Measurements from ENCODE around the gene DDX54. TPM values are rescaled to one million over a fixed set of nuclear protein-coding genes. Genes with fewer than 3 reads are reported as not detected.
"Not testable (repeated sequence)": the region's sequence is repeated elsewhere in the genome, so short reads cannot be mapped to it uniquely, and the experiment has no call there.

The DDX54 gene
- total RNA-seq, 1 experiment from 2014 or later = 69.1 TPM

DNA sequence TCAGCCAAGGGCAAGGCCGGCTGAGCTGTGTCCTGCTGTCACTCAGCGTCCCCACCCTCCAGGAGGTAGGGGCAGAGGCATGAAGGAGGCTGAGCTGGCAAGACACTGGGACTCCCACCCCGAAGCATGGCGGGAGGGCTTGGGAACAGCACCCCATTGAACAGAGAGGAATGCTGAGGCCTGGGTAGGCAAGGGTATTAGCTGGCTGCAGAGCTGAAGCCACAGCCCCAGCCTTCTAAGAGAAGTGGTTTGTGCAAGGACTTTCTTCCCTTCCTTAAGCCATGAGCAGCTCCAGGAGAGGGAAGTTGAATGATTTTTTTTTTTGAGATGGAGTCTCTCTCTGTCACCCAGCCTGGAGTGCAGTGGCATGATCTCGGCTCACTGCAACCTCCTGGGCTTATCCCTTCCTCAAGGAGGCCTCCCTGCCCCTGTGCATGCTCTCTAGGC is 42.4 kb downstream of the DDX54 start:
- DNase-seq (ENCODE audit: low spot score) = no peak

DNA sequence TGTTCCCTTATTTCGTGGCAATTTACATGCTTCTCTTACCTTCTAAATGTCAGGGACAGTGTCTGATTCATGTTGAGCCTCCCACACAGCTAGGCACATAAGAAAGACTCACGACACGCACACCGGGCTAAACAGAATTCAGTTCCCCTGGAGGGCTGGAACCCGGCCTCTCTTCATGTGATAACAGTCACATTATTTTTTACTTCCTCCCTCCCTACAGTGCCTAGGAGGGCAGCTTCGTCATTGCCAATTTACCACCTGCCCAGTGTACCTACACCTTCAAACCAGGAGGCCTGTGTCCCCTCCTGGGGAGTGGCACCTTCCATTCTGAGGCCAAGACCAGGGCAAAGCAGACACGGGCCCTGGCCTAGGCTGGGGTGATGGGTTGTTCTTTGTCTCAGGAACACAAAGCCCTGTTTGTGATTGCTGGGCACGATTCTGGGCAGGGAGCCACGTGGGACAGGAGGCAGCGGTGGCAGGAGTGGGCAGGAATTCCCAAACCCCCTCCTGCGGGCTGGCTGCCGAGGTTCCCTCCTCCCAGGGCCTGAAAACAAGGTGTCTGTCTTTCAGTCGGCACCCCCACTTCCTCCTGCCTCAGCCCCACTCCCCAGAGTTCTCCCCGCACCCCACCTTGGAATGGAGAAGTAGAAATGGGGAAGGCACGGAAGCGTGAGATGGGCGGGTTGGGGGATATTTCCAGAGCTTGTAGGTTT is 42.9 kb downstream of the DDX54 start:
- no peak for DNase-seq (ENCODE audit: low spot score)

DNA sequence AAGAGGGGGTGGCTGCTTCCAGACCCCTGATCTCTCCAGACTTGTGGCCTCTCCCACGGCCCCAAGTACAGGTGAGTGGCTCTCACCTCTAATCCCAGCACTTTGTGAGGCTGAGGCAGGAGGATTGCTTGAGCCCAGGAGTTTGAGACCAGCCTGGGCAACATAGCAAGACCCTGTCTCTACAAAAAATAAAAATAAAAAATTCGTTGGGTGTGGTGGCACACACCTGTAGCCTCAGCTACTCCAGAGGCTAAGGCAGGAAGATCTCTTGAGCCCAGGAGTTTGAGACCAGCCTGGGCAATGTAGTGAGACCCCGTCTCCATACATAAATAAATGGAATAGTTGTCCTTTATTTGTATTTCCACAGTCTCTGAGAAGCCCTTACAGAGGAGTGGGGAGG is 43.6 kb downstream of the DDX54 start:
- not testable (repeated sequence) for DNase-seq (ENCODE audit: low spot score)

DNA sequence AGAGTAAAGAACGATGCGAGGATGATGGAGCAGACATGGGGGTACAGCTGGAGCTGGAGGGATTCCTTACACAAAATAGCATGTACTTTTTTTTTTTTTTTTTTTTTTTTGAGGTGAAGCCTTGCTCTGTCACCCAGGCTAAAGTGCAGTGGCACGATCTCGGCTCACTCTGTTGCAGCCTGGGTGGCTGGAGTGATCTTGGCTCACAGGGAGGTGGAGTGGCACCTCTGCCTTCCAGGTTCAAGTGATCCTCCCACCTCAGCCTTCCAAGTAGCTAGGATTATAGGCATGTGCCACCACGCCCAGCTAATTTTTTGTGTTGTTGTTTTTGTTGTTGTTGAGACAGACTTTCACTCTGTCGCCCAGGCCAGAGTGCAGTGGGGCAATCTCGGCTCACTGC is 44.6 kb downstream of the DDX54 start:
- DNase-seq (ENCODE audit: low spot score) = no peak

DNA sequence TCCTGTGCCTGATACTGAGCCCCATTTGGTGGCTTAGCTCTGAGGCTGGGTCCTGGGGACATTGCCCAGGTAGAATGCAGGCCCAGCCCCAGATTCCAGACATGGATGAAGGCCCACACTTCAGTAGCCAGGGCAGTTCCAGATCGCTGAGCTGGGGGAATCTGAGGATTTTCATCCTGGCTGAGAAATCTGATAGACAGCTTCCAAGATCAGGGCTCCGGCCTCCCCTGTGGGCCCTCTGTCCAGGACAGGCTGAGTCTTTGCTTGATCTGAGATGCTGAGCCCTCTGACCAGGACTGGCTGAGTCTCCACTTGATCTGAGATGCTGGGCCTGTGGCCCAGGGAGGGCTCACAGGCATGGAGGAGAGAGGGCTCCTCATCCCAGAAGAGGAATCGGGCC is 46.5 kb downstream of the DDX54 start:
- DNase-seq (ENCODE audit: low spot score) = no peak

DNA sequence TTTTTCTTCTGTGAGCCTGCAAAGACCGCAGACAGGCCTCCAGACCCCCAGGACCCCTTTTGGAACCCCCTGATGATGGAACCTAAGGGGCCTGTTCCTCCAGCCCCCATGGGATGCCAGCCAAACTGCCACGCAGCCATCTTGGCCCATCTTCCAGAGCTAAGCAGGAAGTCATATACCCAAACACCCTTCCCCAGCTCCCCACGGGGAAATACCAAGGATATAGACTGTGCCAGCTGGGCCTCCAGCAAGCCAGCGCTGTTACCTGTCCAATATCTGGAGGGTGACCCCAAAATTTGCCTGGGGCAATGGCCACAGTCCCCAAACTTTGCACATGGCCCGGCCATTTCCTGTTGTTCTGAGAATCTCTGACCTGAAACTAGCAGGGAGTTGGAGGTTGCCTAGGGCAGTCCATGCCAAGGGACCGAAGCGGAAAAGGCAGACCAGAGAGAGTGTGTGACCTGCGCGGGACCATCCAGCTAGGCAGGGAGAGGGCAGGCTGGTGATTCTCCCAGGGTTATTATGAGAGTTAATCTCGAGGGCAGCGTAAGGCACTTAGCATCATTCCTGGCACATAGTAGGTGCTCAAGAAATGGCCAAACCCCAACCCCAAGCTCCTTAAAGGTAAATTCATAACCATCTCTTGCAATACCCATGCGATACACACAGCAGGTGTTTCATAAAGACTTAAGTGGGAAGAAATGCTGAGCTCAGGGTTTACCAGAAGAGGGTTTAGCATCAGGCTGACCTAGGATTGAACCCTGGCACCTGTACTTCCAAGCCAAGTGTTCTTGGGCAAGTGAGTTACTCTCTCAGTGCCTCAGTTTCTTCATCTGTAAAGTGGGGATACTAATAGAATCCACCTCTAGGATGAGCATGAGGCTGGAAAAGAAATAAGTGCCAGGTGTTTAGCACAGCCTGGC is 47.2 kb downstream of the DDX54 start:
- DNase-seq (ENCODE audit: low spot score) = no peak

DNA sequence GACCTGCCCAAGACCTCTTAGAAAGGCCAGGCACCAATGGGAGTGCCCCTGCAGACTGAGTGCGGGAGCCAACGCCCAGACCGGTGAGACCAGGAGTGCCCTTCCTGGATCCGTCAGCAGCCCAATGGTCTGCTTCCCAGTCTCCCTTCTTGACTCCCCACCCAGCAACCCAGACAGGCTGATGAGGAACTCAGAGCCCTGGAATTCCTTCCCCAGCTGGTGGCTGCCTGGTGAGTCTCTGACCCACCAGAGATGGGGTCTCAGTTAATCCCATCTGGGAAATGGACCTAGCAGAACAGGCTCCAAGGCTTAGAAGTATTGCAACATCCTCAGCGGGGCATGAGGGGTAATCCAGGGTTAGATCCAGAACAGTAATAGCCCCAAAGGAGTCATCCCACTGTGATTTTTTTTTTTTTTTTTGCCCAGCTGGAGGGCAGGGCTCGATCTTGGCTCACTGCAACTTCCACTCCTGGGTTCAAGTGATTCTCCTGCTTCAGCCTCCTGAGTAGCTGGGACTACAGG is 48.2 kb downstream of the DDX54 start:
- no peak for DNase-seq (ENCODE audit: low spot score)

DNA sequence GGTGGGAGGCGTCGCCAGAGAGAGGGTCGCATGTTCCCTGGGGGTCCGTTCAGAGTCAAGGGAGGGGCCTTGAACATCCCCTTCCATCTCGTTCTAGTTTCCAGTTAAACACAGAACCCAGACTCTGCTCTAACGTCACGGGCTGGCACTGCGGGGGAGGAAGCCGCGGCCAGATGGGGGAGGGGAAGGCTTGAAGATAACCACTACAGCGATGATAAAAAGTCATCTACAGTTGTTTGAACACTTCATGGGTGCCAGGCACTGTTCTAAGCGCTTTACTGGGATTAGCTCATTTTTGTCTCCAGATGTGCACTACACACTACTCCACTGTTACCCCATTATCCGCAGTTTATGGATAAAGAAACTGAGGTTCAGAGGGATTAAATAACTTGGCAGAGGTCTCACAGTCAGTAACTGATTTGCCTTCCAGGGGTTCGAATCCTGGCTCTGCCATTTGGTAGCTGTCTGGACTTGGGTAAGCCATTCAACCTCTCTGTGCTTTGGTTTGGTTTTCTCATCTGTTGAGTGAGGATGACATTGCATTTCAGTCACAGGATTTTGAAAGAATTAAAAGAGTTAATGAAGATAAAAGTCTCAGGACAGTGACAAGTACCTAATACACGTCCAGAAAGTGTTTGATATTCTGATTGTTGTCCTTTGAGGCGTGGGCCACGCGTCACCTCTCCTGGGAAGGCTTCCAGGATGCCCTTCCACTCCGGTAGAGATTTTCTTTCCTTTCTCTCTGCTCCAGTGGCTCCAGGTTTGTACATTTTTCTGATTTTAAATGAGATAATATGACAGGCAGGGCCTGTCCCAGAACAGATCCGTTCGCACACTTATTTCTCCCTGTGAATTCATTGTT is 48.9 kb downstream of the DDX54 start:
- DNase-seq (ENCODE audit: low spot score) = no peak

DNA sequence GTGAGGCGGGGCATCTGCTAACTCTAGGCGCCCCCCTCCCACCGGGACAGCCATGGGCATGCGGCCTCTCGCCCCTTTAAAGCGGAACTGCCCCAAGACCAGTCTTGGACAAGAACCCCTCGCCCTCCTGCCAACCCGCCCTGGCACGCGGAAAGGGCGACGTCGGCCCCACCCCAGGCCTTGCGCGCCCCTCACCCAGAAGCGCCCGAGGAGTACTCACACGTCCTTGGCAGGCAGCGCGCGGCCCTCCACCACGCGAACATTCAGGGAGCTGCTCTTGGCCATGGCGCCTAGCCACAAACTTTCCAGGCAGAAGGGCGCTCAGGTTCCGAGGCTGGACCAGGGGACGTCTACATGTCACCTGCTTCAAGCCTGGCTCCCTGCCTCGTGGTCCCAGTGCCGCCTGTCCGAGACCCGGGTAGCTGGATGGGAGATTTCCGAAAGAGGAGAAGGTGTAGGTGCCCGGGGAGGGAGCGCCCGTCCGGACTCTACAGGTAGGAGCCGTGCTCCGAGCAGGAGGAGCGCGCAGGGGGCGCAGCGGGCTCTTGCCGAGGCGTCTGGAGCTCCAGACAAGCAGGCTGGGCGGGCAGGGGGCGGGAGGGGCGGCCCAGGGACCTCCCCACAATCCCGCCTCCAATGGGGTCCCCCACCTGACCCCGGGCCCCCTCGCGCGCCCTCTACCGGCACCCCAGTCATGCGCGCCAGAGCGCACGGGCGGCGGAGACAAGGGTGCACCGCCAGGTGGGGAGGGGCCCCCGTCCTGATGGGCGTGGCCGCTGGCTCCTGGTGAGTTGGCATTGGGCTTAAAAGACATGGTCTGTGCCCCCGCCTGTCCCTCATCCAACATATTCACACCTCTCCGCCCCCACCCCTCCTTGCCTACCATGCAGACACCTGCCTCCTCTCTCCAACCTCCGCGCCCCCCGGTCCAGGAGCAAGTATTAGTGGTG is 49.8 kb downstream of the DDX54 start, which contains the start of gene RASAL1:
Gene RASAL1, minus strand, starts transcription at position 584 of the 950 bp plus-strand sequence. Its CDS starts 299 bp downstream, at position 285.
- no peak for DNase-seq (ENCODE audit: low spot score)

DNA sequence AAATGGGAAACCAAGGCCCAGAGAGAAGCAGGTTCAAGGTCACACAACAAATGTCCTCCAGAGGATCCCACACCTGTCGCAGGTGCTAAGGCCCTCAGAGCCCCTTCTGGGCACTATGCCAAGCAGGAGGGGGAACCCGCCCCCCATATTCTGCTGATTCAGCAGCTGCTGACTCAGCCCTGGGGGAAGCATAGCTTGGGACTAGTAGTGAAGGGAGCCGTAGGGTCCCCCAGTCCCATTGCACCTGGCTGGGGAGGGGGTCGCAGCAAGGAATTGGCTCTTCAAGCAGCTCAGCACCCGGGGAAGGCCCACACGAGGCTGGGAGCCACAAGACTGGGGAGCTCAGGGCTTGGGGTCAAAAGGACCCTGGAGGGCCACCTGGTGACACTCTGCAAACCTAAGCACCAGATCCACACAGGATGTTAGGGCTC is 50.7 kb downstream of the DDX54 start:
- no peak for DNase-seq (ENCODE audit: low spot score)

DNA sequence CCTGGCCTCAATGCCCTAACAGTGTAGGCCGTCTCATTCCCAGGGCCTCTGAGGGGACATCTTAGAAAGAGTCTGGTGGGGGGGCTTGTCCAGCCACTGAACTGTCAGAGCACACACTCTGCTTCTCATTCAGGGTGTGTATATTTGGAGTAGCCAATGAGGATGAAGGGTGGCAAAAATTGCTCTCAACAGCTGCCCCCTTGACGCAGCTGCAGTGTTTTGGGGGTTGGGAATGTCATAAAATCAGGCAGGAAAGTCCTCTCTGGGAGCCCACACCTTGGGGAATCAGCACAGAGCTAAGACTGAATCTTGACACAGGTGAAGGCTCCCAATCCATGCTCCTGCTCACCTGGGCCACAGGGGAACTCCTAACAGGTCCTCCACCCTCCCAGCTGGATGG is 51.2 kb downstream of the DDX54 start:
- DNase-seq (ENCODE audit: low spot score) = no peak

DNA sequence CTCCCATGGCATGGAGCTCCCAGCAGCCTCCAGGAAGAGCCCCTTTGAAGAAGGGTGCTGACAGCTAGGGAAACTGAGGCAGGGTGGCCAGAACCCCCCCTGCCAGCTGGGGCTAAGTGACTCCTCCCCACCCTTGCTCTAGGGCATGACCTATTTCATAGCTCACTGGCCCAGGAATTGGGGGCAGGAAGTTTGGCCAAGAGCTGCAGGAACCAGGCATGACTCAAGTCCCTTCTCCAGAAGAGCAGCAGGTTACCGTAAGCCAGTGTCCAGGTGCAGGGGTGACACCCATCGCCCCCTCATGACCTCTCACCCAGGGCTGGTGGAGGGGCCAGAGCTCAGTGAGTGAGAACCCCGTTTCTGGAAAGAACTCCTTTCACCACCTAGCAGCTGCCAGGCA is 51.6 kb downstream of the DDX54 start:
- DNase-seq (ENCODE audit: low spot score) = no peak

DNA sequence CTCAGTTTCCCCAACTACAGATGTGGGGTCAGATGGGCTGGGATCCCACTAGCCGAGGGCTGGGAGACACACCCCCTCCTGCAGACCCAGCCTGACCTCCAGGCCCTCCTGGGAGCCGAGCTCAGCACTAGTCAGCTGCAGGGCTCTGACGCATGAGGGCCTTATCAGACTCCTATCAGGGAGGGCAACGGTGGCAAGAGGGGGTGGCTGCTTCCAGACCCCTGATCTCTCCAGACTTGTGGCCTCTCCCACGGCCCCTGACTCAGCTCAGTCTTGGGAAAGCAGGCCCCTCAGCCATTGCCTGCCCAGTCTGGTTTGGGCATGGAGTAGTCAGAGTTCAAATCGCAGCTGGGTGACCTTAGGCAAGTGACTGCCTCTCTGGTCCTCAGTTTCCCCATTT is 52.2 kb downstream of the DDX54 start:
- DNase-seq (ENCODE audit: low spot score) = no peak

DNA sequence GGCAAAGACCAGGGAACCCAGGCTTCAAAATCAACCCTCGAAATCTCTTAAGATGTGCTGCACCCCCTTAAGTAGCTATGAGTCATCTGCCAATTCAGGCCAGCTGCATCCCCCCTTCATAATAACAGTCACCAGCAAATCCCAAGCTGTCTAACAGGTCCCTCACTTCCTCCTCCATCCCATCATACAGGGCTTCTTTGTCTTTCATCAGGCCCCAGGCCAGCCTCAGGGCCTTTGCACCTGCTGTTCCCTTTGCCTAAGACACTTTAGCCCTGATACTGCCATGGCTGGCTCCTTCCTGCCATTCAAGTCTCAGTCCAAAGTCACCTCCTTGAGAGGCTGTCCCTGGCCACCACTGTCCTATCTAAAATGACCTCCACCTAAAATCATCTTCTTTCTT is 53.7 kb downstream of the DDX54 start:
- DNase-seq (ENCODE audit: low spot score) = no peak

DNA sequence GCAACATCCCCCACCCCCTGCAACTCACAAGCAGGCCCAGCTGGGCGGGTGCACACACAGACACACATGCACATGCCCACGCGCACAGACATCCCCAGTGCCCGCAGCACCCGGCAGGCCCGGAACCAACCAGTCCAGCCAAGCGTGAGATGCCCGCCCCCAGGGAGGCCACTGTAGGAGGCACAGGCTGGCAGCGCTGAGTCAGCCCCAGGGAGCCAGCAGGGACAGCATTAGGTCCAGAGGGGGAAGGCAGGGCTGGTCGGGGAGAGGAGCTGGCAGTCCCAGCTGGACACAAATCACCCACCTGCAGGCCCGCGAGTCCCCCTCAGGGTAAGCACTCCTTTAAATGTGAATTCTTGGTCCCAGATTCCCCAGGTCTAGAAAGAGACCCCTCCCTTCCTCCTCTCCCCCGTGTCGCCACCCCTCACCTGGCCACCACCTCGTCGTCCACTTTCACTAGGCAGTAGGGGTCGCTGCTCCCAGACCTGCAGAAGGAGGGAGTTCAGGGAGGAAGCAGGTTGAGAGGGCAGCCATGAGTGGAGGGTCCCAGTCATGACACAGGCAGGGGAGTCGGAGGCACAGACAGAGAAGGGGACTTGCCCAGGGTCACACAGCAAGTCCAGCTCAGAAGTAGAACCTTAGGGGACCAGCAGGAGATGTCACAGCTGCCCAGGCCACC is 54.7 kb downstream of the DDX54 start:
- peak; percentile 41 for DNase-seq (ENCODE audit: low spot score)

DNA sequence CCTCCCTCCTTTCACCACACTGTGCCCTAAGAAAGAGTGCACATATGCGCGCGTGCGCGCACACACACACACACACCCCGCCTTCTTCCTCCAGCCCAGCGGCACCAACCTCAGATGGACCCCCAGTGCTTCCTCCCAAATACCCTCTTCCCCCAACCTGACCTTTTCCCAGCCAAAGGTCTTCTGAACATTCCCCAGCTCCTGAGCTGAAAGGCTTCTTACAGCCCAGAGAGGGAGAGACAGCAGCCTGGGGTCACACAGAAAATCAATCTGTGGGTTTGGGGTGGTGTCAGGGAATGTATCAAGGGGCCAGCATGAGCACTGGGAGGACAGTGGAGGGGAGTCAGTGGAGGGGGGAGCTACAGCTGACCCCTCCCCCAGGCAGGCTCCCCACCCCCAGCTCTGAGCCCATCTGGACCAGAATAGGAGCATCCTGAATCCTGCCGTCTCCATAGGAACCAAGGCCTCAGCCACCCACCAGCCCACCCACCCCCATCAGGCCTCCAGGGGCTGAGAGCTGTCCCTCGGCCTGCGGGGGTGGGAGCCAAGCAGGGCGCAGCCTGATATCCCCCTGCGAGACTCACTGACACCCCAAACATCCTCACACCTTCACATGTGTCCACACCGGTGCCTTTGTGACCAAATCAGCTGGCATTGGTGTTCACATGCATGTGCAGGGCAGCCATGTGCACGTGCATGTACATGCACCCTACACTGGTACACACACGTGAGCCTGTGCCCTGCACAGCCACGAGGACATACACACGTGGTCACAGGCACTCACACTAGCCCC is 55.4 kb downstream of the DDX54 start:
- DNase-seq (ENCODE audit: low spot score) = no peak

DNA sequence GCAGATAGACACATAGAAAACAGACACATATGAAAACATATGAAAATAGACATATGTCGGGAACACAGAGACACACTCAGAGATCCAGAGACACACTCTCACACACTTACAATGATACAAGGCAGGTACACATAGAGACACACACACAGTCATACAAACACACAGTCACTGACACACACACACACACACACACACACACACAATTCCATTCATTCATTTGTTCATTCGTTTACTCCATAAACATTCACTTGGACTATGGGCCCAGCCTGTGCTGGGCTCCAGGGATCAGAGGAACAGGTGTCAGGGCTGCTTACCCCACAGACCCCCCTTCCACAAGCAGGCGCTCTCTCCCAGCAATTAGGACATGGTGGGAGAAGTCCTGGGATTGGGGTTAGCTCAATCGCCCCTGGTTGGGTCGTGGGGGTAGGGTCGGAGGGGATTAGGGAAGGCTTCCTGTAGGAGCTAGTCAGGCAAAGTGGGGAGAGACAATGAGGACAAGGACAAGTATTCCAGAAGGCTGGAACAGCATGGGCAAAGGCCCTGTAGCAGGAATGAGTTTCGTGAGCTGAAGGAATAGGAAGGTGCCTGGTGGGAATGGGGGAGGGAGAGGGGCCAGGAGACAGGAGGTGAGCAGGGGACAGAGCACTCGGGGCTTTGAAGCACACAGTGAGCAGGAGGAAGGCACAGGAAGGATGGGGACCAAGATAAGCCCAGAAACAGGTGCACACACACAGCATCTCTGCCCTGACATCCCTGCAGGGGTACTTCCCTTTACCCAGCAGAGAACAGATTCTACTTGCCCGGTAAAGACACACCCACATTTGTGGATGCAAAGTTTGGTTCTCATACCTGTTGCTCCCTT is 56.2 kb downstream of the DDX54 start:
- DNase-seq (ENCODE audit: low spot score) = no peak

DNA sequence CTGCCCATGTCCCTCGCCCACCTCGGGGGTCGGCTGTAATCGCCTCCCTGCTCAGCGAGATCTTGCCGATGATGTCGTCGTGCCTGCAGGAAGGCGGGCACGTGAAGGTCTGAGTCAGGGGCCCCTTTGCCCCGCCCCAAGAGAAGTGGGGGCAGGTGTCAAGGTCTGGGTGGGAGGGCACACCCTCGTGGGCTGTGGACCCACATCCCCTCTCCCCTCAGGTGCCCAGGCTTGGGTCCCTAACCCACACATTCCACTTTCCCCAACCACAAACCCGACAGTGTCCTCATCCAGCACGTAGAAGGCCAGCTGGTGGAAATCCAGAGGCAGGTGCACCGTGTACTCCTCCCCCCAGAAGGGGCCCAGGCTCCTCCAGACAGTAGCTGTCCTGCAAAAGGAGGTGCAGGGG is 57.5 kb downstream of the DDX54 start:
- DNase-seq (ENCODE audit: low spot score) = no peak
